HG02623 (cell line): ENCODE results near the gene MRPS18C.
"Not testable (repeated sequence)": the region's sequence is repeated elsewhere in the genome, so short reads cannot be mapped to it uniquely, and the experiment has no call there.

Experiments used
- ATAC-seq: cut with Tn5 transposase; IDR thresholded peaks from one replicate; pipeline ENCODE4 v1.9.1; 2021; ENCODE audit warnings: moderate library complexity; ENCODE audit not compliant: unreplicated experiment

Gene MRPS18C

GRCh38 chr4:83496085-83496917 lies 40.4 kb downstream of the MRPS18C start:
- ATAC-seq: not testable (repeated sequence)

DNA sequence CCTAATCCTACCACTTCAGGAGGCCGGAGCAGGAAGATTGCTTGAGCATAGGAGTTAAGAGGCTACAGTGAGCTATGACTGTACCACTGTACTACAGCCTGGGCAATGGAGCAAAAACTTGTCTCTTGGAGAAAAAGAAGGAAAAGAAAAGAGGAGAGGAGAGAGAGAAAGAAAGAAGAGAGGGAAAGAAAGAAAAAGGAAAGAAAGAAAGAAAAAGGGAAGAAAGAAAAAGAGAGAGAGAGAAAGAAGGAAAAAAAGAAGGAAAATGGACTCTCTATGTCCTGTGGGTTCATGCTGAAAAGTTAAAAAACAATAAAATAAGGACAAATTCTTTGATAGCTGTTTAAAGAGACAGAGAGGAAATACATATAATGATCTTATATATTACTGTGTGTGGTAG lies 42.3 kb downstream of the MRPS18C start:
- no peak for ATAC-seq

- not testable (repeated sequence) for ATAC-seq
These were observed 45.8 kb downstream of the MRPS18C start for GRCh38 chr4:83501671-83502070.

- ATAC-seq: no peak
These were observed 48.1 kb downstream of the MRPS18C start for GRCh38 chr4:83503974-83504373.

DNA sequence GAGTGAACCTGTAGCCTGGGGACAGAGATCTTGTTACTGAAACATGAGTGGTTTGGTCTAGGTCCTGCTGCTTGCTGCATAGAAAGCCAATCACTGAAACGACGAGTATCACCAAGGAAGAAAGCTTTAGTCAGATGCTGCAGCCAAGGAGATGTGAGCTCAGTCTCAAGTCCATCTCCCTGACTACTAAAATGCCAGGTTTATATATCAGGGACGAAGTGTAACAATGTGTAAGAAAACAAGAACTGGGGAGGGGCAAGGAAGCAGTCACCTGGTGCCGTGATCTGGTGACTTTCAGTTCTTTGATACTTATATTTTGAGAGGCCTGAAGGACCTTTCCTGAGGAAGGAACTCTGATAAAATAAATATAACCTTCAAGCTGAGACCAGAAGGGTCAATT lies 48.6 kb downstream of the MRPS18C start:
- no peak for ATAC-seq

DNA sequence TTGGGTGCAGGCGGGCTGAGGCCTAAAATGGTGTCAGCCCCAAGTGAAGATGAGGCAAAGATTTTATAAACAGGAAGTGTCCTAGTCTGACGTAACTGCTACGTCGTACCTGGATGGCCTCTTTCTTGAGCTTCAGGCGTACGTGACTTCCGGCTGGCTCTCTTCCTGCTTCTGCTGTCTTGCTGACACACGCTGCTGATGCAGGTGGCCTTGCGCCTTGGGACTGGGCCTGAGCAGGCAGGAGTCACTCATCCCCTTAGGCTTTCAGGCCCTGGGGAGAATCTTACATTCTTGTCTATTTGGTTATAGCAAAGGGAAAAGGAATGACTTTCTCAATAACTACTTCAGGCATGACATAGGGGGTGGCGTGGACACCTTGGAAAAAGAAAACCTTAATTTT lies 49.1 kb downstream of the MRPS18C start:
- no peak for ATAC-seq

DNA sequence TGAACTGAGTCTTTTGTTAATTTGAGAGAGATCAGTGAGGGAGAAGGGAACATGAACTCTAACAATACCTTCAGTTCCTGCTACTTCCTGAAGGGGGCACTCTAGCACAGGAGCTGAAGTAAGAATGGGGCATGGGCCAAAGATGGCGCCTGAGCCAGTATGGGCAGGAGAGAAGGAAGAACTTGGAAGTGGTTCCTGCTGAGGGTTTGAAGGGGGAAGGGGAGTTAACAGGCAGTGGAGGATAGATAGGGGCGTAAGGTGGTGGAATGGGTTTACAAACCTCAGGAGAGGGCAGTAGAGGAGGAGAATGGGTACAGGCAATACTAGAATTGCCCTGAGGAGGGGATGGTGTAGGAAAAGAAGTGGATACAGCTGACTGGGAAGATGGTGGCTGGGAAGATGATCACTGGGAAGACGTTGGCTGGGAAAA lies 53.3 kb downstream of the MRPS18C start:
- ATAC-seq: not testable (repeated sequence)

- ATAC-seq: no peak
These were observed 54.6 kb downstream of the MRPS18C start for GRCh38 chr4:83510442-83510841.
